Measurements from ENCODE around the gene GPSM3. TPM values are rescaled to one million over a fixed set of nuclear protein-coding genes. Genes with fewer than 3 reads are reported as not detected.
"Not testable (repeated sequence)": the region's sequence is repeated elsewhere in the genome, so short reads cannot be mapped to it uniquely, and the experiment has no call there.

Gene GPSM3
- total RNA-seq, 1 experiment from 2014 or later, result 16.2 TPM

- Histone ChIP-seq H3K27ac (no peak overlapping the region), H3K36me3 (no peaks in the 10 kb centered on the region), H3K9me3 (replicated peaks) (no peaks in the 10 kb centered on the region), H3K4me1 (replicated peaks) (no peaks in the 10 kb centered on the region), H3K4me3 (no peak overlapping the region), H3K27me3 (replicated peaks) (peaks cover 15% of the 10 kb centered on the region)
- no peak for DNase-seq (ENCODE audit: low read depth in 1 of 2, low spot score in 2 of 2)
These were observed 21.7 kb upstream of the GPSM3 start for GRCh38 chr6:32214126-32214525.

GRCh38 chr6:32213649-32214048, 21.2 kb upstream of the GPSM3 start:
- no peaks in the 10 kb centered on the region for H3K36me3 ChIP-seq
- DNase-seq (ENCODE audit: low read depth in 1 of 2, low spot score in 2 of 2), result no peak
- no peak overlapping the region for H3K27ac ChIP-seq
- no peaks in the 10 kb centered on the region for H3K4me1 ChIP-seq (replicated peaks)
- H3K27me3 ChIP-seq (replicated peaks), result peaks cover 11% of the 10 kb centered on the region
- H3K4me3 ChIP-seq, result no peak overlapping the region
- H3K9me3 ChIP-seq (replicated peaks), result no peaks in the 10 kb centered on the region

- no peaks in the 10 kb centered on the region for H3K4me1 ChIP-seq (replicated peaks)
- H3K27me3 ChIP-seq (replicated peaks), result no peaks in the 10 kb centered on the region
- no peaks in the 10 kb centered on the region for H3K9me3 ChIP-seq (replicated peaks)
- no peaks in the 10 kb centered on the region for H3K36me3 ChIP-seq
- no peak for DNase-seq (ENCODE audit: low read depth in 1 of 2, low spot score in 2 of 2)
- no peak overlapping the region for H3K27ac ChIP-seq
- H3K4me3 ChIP-seq, result no peak overlapping the region
These were observed 19.8 kb upstream of the GPSM3 start for GRCh38 chr6:32212076-32212760.

GRCh38 chr6:32211432-32211831, 19.0 kb upstream of the GPSM3 start:
- not testable (repeated sequence) for DNase-seq (ENCODE audit: low read depth in 1 of 2, low spot score in 2 of 2); H3K4me3 ChIP-seq; H3K9me3 ChIP-seq (replicated peaks); H3K36me3 ChIP-seq; H3K27ac ChIP-seq; H3K27me3 ChIP-seq (replicated peaks); H3K4me1 ChIP-seq (replicated peaks)

- Histone ChIP-seq H3K4me1 (replicated peaks) (no peaks in the 10 kb centered on the region), H3K4me3 (no peak overlapping the region), H3K36me3 (no peaks in the 10 kb centered on the region), H3K9me3 (replicated peaks) (no peaks in the 10 kb centered on the region), H3K27ac (no peak overlapping the region), H3K27me3 (replicated peaks) (no peaks in the 10 kb centered on the region)
- DNase-seq (ENCODE audit: low read depth in 1 of 2, low spot score in 2 of 2), result no peak
These were observed 17.8 kb upstream of the GPSM3 start for GRCh38 chr6:32210191-32210601.

GRCh38 chr6:32208996-32209395, 16.6 kb upstream of the GPSM3 start:
- no peaks in the 10 kb centered on the region for H3K9me3 ChIP-seq (replicated peaks)
- H3K4me3 ChIP-seq, result no peak overlapping the region
- H3K27ac ChIP-seq, result no peak overlapping the region
- H3K36me3 ChIP-seq, result no peaks in the 10 kb centered on the region
- H3K27me3 ChIP-seq (replicated peaks), result no peaks in the 10 kb centered on the region
- no peak for DNase-seq (ENCODE audit: low read depth in 1 of 2, low spot score in 2 of 2)
- peaks cover 3% of the 10 kb centered on the region for H3K4me1 ChIP-seq (replicated peaks)

- no peak for DNase-seq (ENCODE audit: low read depth in 1 of 2, low spot score in 2 of 2)
- H3K4me3 ChIP-seq, result no peak overlapping the region
- no peak overlapping the region for H3K27ac ChIP-seq
- no peaks in the 10 kb centered on the region for H3K27me3 ChIP-seq (replicated peaks)
- no peaks in the 10 kb centered on the region for H3K9me3 ChIP-seq (replicated peaks)
- no peaks in the 10 kb centered on the region for H3K36me3 ChIP-seq
- H3K4me1 ChIP-seq (replicated peaks), result peaks cover 26% of the 10 kb centered on the region
These were observed 11.8 kb upstream of the GPSM3 start for GRCh38 chr6:32204268-32204715.

- H3K4me3 ChIP-seq, result no peak overlapping the region
- DNase-seq (ENCODE audit: low read depth in 1 of 2, low spot score in 2 of 2), result peak; percentile 53 to 69
- H3K27ac ChIP-seq, result peak overlapping the region; percentile 24
- no peaks in the 10 kb centered on the region for H3K36me3 ChIP-seq
- no peaks in the 10 kb centered on the region for H3K9me3 ChIP-seq (replicated peaks)
- peaks cover 26% of the 10 kb centered on the region for H3K4me1 ChIP-seq (replicated peaks)
- no peaks in the 10 kb centered on the region for H3K27me3 ChIP-seq (replicated peaks)
These were observed 11.2 kb upstream of the GPSM3 start for GRCh38 chr6:32203426-32204267.

- no peak for DNase-seq (ENCODE audit: low read depth in 1 of 2, low spot score in 2 of 2)
- no peaks in the 10 kb centered on the region for H3K36me3 ChIP-seq
- no peaks in the 10 kb centered on the region for H3K9me3 ChIP-seq (replicated peaks)
- H3K4me3 ChIP-seq, result no peak overlapping the region
- H3K27ac ChIP-seq, result no peak overlapping the region
- peaks cover 28% of the 10 kb centered on the region for H3K4me1 ChIP-seq (replicated peaks)
- H3K27me3 ChIP-seq (replicated peaks), result no peaks in the 10 kb centered on the region
These were observed 9.7 kb upstream of the GPSM3 start for GRCh38 chr6:32202186-32202585.

GRCh38 chr6:32200711-32201475, 8.4 kb upstream of the GPSM3 start:
- no peak overlapping the region for H3K27ac ChIP-seq
- no peak overlapping the region for H3K4me3 ChIP-seq
- peaks cover 41% of the 10 kb centered on the region for H3K4me1 ChIP-seq (replicated peaks)
- H3K36me3 ChIP-seq, result no peaks in the 10 kb centered on the region
- H3K27me3 ChIP-seq (replicated peaks), result no peaks in the 10 kb centered on the region
- no peaks in the 10 kb centered on the region for H3K9me3 ChIP-seq (replicated peaks)
- DNase-seq (ENCODE audit: low read depth in 1 of 2, low spot score in 2 of 2), result peak in 1 of 2 experiments; percentile 38

- H3K4me1 ChIP-seq (replicated peaks), result peaks cover 45% of the 10 kb centered on the region
- no peaks in the 10 kb centered on the region for H3K36me3 ChIP-seq
- H3K9me3 ChIP-seq (replicated peaks), result no peaks in the 10 kb centered on the region
- no peak overlapping the region for H3K27ac ChIP-seq
- no peak overlapping the region for H3K4me3 ChIP-seq
- H3K27me3 ChIP-seq (replicated peaks), result no peaks in the 10 kb centered on the region
- DNase-seq (ENCODE audit: low read depth in 1 of 2, low spot score in 2 of 2), result no peak
These were observed 6.4 kb upstream of the GPSM3 start for GRCh38 chr6:32198866-32199265.

GRCh38 chr6:32198345-32198696, 5.9 kb upstream of the GPSM3 start:
- Histone ChIP-seq H3K4me3 (no peak overlapping the region), H3K36me3 (no peaks in the 10 kb centered on the region), H3K27ac (no peak overlapping the region), H3K4me1 (replicated peaks) (peaks cover 40% of the 10 kb centered on the region), H3K27me3 (replicated peaks) (no peaks in the 10 kb centered on the region), H3K9me3 (replicated peaks) (no peaks in the 10 kb centered on the region)
- DNase-seq (ENCODE audit: low read depth in 1 of 2, low spot score in 2 of 2), result no peak

GRCh38 chr6:32196682-32197616, 4.5 kb upstream of the GPSM3 start:
- Histone ChIP-seq H3K36me3 (no peaks in the 10 kb centered on the region), H3K4me1 (replicated peaks) (peaks cover 42% of the 10 kb centered on the region), H3K4me3 (peak overlapping the region; percentile 53), H3K27ac (peak overlapping the region; percentile 99), H3K9me3 (replicated peaks) (no peaks in the 10 kb centered on the region), H3K27me3 (replicated peaks) (no peaks in the 10 kb centered on the region)
- peak in 1 of 2 experiments; percentile 13 for DNase-seq (ENCODE audit: low read depth in 1 of 2, low spot score in 2 of 2)

Data from SJSA1 (cell line).